Adrenal gland (tissue), 5 donors: ENCODE measurements around the gene C15orf39.
"Not testable (repeated sequence)": the region's sequence is repeated elsewhere in the genome, so short reads cannot be mapped to it uniquely, and the experiment has no call there.

Experiments
- POLR2A ChIP-seq, 2 donors: fragments of 450-650 bp; IDR thresholded peaks; one replicate each; pipeline ENCODE4 v1.6.1; 2017; ENCODE audit warnings: antibody characterized with exemption in 2 of 2, mild to moderate bottlenecking in 2 of 2, moderate library complexity in 1 of 2
- TF ChIP-seq, protein P1 (sequence below), 6 experiments: fragments of 450-650 bp in 4 of 6; fragments of 200-600 bp in 2 of 6; sonication (generic) in 1 of 6; IDR thresholded peaks; 1 replicate in 5 of 6; 2 replicates in 1 of 6; pipeline versions ENCODE4 v1.5.1 to v1.8.0; 2016 to 2021; ENCODE audit warnings: antibody characterized with exemption in 6 of 6, mild to moderate bottlenecking in 2 of 6, moderate library complexity in 1 of 6
- donor health status: DM: no; HTN: no; CAD: no.

GRCh38 chr15:75252285-75252684 lies 50.6 kb downstream of the C15orf39 start:
- TF ChIP-seq POLR2A (IDR thresholded peaks at IDR 0.05): not testable (repeated sequence)
- TF ChIP-seq, protein P1, sequence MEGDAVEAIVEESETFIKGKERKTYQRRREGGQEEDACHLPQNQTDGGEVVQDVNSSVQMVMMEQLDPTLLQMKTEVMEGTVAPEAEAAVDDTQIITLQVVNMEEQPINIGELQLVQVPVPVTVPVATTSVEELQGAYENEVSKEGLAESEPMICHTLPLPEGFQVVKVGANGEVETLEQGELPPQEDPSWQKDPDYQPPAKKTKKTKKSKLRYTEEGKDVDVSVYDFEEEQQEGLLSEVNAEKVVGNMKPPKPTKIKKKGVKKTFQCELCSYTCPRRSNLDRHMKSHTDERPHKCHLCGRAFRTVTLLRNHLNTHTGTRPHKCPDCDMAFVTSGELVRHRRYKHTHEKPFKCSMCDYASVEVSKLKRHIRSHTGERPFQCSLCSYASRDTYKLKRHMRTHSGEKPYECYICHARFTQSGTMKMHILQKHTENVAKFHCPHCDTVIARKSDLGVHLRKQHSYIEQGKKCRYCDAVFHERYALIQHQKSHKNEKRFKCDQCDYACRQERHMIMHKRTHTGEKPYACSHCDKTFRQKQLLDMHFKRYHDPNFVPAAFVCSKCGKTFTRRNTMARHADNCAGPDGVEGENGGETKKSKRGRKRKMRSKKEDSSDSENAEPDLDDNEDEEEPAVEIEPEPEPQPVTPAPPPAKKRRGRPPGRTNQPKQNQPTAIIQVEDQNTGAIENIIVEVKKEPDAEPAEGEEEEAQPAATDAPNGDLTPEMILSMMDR (IDR thresholded peaks at IDR 0.05): not testable (repeated sequence)
